HT-29 (cell line): ENCODE data around the gene MEN1. TPM values are rescaled to one million over a fixed set of nuclear protein-coding genes. Genes with fewer than 3 reads are reported as not detected.

Experiments
- DNase-seq: peaks from one replicate; pipeline ENCODE4 v3.0.0-alpha.2; 2015; ENCODE audit warnings: low spot score
- total RNA-seq: library from RNA; depleted of rRNA; stranded (reverse); fragments of >200 nt; shearing (Covaris generic); gene quantifications from 2 replicates; pipeline ENCODE4 v1.2.3, GENCODE V29; 2014

Gene MEN1
- total RNA-seq, 1 experiment from 2014 or later, result 35.1 TPM

DNA sequence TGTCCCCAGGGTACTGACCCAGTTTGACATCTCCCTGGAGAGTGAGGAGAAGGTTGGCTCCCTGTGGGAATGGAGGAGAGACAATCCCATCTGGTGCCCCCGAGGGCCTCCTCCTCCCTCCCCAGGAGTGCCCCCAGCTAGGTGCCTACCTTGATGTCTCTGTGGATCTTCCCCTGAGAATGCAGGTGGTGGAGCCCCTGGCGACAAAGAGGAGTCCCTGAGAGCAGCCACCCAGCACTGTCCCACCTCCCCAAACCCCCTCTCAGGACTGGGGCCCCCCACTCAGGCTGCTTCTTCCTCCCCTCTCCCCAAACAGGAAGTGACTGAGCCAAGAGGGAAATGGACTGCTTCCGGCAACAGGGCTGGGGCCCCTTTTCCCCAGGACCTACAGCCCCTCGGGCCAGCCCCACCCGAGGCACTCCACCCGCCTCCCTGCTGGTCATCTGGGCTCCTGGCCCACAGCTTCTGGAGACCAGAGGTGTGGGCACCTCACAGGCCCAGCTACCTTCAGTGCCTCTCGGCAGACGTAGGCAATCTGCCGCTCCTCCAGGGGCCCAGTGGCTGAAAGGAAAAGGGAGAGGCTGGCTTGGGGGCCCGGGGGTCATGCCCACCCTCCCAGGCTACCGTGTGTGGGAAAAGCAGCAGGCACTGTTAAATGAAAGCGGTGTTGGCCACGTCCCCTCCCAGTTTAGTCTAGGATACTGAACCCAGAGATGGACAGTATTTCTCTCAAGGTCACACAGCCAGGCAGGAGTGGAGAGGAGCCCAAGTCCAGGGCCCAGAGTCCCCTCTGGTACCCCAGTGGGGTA lies 8.6 kb downstream of the MEN1 start:
- DNase-seq, result no peak

GRCh38 chr11:64801158-64801464 lies 9.2 kb downstream of the MEN1 start:
- no peak for DNase-seq

- DNase-seq, result no peak
Observed at GRCh38 chr11:64800303-64801157, 9.8 kb downstream of the MEN1 start.

DNA sequence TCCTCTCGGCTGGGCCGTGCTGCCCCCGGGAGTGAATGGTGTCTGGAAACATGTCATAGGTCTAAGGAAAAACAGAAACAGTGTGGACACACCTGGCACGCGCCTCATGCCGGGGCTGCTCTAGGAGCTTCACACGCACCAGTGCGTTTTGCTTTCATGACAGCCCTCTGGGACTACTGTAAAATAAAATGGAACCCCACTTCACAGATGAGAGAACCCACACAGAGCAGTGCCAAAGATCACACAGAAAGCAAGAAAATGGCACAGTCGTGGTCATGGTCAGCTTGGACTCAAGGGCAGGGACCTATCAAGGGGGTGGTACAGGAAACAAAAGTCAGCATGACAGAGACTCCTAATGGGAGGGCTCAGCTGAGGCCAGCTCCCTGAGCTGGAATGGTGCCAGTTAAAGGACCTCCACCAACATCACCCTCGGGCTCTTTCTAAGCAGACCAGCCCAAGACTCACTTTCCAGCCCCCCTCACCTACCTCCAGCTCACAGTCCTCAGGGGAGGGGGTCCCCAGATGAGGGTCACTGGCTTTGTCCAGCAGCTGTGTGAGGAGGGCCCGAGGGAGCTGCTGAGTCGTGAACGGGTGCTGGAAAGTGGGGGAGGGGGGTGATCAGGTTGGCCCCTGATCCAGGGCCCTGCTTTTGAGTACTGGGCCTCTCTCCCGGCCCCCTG lies 10.6 kb downstream of the MEN1 start:
- DNase-seq, result no peak

GRCh38 chr11:64799256-64799622 lies 11.1 kb downstream of the MEN1 start:
- no peak for DNase-seq

DNA sequence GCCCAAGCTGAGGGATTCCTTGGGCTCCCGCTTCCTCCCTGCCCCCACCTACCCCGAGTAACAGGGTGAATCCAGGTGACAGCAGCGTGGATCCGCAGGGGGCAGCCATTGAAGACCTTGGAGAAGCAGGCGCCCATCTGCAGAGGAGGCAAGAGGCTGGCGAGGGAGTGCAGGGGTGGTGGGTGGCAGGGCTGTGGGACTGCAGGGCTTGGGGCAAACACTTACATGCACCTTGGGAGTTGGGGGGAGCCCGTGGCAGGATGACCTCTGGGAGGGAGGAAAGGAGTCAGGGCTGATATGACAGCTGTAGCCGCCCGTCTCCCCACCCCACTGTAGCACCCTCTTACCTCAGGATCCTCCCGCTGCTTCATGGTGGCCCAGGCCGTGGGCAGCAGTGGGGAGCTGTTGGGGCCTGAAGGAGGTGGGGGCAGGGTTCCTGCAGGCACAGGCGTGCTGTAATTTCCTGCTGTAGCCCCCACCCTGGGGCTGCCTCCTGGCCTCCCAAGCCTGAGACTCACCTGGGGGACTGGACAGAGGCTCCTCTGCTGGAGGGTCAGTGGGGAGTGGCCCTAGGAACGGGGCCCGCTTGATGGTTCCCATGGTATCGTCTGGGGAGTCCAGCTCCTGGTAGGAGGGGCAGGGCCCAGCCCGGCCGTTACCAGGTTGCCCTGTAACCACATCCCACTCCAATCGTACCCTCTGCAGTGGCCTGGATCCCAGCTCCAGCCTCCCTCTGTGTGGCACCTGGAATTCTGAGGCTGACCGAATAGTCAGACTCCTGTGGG lies 13.4 kb downstream of the MEN1 start:
- no peak for DNase-seq

DNA sequence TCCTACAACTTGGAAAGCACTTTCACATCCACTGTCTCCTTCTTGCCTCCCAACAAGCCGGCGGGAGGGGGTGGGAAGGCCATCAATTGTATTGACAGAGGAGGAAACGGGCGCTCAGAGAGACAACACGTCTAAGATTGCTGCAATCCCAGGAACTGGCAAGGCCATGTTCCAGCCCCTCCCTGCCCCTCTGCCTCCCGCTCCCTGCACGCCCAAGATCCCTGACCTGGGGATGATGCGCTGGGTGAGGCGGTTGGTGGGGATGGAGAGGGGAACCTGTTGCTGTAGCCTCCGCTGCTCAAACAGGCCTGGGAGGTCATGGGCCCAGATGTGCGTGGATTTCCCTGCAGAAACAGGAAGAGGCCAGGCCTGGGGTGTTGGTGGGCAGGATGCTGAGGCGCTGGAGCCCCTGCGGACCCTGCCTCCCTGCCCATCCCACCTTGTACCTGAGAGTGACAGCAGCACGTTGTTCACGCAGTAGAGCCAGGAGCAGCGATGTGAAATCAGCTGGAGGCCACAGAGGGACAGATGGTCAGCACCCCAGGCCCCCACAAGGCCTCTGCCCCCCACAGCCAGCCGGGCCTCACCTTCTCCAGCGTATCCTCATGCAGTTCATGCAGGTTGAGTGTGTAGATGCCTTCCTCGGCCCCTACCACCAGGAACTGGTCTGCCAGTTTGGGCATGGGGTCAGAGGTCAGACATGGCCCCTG lies 14.1 kb downstream of the MEN1 start:
- no peak for DNase-seq

GRCh38 chr11:64794526-64794925 lies 15.8 kb downstream of the MEN1 start:
- DNase-seq, result no peak

DNA sequence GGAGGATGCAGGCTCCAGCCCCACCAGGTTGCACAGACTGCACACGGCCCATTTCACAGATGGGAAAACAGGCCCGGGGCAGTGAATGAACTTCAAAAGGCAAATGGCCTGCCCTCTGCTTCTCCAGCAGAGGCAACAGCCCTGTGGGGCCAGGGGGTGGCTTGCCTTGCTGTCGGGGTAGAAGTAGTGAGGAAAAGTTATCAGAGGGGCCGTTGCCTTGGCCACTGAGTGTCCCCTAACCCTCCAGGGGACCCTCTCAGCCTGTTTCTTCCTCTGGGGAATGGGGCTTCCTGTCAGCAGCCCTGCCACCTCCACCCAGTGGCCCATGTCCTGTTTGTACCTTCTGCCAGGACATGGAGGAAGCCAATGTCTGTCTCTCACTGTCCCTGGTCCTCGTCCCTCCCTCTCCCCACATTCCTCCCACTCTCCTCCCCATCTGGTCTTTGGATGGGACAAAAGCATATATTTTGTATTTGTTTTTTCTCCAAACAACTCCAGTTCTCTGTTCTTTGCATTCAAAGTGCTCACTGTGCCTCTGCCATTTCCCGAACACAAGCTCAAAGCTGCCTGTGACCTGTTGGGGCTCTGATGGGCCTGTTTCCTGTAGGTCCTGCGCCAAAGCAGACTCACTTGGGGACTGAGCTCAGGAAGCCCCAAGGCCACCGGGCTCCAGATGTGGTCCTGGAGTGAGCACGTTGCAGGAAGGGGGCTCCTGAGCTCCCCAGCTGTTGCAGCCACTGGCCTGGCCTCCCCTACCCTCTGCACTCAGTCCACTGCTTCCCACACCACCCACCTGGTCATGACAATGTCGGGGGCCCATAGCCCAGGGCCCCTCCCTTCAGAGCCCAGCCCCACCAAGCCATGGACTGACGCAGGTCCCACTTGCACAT lies 16.8 kb downstream of the MEN1 start:
- no peak for DNase-seq

- DNase-seq, result no peak
Observed at GRCh38 chr11:64792482-64792881, 17.9 kb downstream of the MEN1 start.

GRCh38 chr11:64791781-64792291 lies 18.5 kb downstream of the MEN1 start:
- no peak for DNase-seq

DNA sequence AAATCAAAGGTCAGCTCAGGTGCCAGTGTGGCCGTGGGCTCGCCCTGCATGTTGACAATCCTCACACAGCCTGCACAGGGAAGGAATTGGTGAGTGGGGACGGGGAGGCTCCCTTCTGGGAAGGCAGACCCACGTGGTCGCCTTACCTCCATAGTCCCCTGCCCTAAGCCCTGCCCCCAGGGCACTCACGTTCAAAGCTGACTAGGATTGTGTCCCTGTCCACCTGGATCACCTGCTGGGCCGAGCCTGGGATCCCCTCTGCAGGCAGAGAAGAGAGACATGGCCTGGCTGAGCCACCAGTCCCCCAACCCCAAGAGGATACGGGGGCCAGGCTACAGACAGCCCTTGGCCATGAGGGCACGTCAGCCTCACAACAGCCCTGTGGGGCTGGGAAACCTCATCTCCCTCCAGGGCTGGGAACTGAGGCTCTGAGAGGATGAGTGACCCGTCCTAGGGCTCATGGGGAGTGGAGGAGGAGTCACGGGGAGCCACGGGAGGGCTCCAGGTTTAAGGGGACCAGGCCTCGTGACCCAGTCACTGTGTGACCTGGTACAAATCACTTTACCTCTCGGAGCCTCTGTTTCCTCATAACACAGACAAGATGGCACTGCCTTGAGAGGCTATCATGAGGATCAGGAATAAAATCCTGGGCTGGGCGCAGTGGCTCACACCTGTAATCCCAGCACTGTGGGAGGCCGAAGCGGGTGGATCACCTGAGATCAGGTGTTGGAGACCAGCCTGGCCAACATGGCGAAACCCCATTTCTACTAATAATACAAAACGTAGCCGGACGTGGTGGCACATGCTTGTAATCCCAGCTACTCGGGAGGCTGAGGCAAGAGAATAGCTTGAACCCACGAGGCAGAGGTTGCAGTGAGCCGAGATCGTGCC lies 19.9 kb downstream of the MEN1 start:
- no peak for DNase-seq

DNA sequence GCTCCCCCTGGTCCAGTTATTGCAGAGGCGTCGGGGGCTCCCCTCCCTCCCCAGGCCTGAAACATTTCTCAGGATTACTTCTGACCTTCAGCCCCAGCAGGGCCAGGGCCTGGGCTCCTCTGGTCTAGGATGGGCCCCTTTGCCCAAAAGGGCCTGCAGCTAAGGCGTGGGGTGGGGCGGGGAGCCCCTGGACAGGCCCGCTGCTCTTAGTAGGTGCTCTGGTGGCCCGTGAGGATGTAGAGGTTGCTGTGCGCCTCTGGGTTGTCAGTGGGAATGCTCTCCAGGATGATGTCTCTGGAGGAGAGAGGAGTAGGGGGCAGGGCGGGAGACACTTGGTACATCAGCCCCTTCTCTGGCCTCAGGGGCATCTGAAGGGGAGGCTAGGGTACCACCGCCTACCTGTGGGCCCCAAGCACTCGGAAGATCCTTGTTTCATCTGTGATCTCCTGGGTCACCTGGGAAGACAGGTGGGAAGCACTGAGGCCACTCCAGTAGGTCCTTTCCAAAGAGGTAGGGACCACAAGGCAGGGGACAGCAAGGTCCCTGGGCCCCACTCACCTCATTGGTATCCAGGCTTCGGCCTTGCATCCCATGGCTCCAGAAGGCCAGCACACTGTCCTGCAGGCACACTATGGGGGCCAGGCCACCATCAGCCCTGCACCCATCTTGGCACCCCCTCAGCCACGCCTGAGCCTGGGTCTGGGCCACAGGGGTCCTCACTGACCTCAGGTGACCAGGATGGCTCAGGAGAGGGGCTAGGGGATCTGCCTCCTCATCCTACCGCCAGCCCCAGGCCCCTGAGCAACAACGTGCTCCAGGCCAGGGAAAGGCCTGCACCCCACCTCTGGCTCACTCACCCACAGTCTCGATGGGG lies 20.8 kb downstream of the MEN1 start:
- DNase-seq, result no peak

DNA sequence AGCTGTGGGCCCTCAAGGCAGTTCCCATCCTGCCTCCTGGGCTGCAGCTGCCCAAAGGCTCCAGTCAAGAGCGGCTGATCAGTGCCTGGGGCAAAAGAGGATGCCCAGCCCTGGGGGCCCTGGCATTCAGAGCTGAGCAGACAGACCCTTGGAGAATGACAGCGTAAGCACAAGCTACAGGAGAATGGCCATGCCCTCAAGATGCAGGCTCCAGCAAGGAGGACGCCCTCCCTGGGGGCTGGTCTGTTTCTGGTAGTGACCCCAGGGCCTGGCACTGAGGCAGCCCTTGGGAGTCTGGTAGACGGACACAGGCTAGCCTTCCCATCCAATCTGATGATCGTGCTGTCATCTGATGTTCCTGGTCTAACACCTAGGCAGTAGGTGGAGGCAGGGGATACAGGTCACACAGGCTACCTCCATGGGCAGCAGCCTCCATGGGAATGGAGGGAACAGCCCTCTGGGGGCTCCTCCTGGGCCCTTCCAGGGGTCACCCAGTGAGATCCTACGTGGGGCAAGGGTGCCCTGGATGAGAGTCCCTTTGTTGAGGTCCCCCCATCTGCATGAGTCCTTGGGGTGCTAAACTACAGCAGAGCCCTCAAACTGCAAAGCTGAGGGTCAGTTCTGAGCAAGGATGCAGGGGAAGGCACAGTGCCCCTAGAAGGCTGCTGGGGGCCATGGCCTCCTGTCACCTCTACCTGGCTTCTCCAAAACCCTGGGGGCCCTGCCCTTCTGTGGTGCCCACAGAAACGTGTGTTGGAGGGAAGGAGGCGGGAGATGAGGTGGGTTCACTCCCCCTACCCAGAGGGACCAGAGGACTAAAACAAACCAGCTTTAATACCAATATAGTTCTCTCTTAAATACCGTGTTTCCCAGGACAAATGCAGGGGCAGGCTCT lies 21.8 kb downstream of the MEN1 start:
- no peak for DNase-seq

- peak; percentile 91 for DNase-seq
Observed at GRCh38 chr11:64787526-64788320, 22.6 kb downstream of the MEN1 start.

- DNase-seq, result no peak
Observed at GRCh38 chr11:64786308-64786707, 24.0 kb downstream of the MEN1 start.
